ENCODE measurements around the gene AUTS2. TPM values are rescaled to one million over a fixed set of nuclear protein-coding genes. Genes with fewer than 3 reads are reported as not detected.
A peak's percentile ranks its signal among the peaks of the same experiment; 100 is the strongest.

The AUTS2 gene
- total and polyA plus RNA-seq, 11 donors, result 3.4 to 14.0 (median 7.3) TPM

DNA sequence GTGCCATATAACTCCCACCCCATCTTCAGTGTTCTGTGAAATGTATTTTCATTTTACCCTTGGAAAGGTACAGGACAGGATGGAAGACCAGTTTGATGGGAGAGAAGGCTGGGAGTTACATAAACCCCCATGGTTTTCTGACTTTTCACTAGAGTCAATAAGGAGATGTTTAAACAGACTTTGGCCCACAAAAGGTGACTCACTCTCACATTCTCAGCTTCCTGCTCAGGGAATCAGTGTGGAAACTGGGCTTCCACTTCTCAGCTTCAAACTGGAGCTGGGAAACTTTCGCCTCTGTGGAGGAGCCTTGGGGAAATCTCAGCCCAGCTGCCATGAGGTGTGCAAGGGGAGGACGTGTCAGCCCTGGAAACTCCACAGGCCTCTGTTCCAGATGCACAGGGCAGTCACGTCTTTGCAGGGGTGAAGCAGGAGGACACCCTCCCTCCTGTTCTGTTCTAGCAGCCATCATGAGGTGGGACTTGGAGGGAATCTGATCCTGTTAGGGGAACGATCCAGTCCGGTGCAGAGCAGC, 973.2 kb downstream of the AUTS2 start:
- Histone ChIP-seq H3K36me3 (no peaks in the 10 kb centered on the region), H3K27me3 (no peaks in the 10 kb centered on the region), H3K9me3 (no peaks in the 10 kb centered on the region), H3K4me1 (peaks cover 0 to 16% (median 6%) of the 10 kb centered on the region in 12 donors), H3K4me3 (no peak overlapping the region), H3K27ac (no peak overlapping the region)
- ATAC-seq (no peak), DNase-seq (no peak)
- 95 to 97% (median 95%) methylated on average over 5 of the region's 5 CpGs for WGBS, 4 donors
- intact Hi-C loops (cut with DNase I), result loop anchor here in 1 of 10 donors (10.0 kb wide), 1 partner anchor 83 kb away; no protein-coding TSS in a partner anchor
- TF ChIP-seq POLR2A (IDR thresholded peaks at IDR 0.05), result no peak
- TF ChIP-seq, protein P1, sequence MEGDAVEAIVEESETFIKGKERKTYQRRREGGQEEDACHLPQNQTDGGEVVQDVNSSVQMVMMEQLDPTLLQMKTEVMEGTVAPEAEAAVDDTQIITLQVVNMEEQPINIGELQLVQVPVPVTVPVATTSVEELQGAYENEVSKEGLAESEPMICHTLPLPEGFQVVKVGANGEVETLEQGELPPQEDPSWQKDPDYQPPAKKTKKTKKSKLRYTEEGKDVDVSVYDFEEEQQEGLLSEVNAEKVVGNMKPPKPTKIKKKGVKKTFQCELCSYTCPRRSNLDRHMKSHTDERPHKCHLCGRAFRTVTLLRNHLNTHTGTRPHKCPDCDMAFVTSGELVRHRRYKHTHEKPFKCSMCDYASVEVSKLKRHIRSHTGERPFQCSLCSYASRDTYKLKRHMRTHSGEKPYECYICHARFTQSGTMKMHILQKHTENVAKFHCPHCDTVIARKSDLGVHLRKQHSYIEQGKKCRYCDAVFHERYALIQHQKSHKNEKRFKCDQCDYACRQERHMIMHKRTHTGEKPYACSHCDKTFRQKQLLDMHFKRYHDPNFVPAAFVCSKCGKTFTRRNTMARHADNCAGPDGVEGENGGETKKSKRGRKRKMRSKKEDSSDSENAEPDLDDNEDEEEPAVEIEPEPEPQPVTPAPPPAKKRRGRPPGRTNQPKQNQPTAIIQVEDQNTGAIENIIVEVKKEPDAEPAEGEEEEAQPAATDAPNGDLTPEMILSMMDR (IDR thresholded peaks at IDR 0.05), result no peak

DNA sequence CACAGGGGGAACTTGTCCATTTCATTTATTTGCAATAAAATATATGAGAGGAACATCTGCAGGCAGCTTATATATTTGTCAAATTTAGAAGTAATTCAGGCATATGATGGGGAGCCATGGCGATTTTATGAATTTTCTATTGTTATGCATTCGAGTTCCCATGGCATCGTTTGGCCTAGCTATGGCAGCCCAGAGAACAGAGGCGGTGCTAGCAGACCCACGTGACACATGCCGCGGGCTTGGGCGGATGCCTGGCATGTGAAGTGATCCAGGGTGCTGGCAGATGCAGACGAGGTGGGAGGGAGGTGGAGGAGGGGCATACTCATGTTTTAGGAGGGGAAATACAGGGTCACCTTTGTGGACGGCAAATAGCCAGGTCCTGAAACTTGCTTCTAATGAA, 973.7 kb downstream of the AUTS2 start:
- intact Hi-C loops (cut with DNase I), result loop anchor here in 1 of 10 donors (10.0 kb wide), 1 partner anchor 83 kb away; no protein-coding TSS in a partner anchor
- Histone ChIP-seq H3K27ac (no peak overlapping the region), H3K36me3 (no peaks in the 10 kb centered on the region), H3K4me1 (peaks cover 0 to 16% (median 6%) of the 10 kb centered on the region in 12 donors), H3K4me3 (no peak overlapping the region), H3K27me3 (no peaks in the 10 kb centered on the region), H3K9me3 (no peaks in the 10 kb centered on the region)
- no peak for TF ChIP-seq POLR2A (IDR thresholded peaks at IDR 0.05)
- TF ChIP-seq, protein P1 (IDR thresholded peaks at IDR 0.05), result no peak
- ATAC-seq, result peak; percentile 52 to 69 (median 60)
- 71 to 79% (median 74%) methylated on average over 10 of the region's 10 CpGs for WGBS, 4 donors
- peak; percentile 26 to 67 (median 48) for DNase-seq

DNA sequence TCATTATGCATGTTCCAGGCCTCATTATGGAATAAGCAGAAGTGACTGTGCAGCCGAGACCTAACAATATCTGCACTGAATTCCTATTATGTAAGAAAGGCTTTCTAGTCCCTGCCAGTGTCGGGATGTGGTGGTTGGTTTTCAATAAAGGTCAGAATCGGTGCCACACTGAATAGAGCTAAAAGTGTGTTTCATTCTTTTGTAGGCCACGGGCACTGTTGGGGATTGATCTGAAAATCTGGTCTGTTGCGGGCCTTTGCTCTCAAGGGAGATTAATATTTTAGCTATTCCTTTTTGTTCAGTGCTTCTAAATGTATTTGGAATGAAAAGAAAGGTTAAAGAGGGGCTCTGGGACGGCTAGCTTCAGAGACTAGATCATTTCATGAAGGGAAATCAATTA, 974.3 kb downstream of the AUTS2 start:
- H3K27me3 ChIP-seq, result no peaks in the 10 kb centered on the region
- DNase-seq (no peak), ATAC-seq (no peak)
- intact Hi-C loops (cut with DNase I), result loop anchor here in 1 of 10 donors (10.0 kb wide), 1 partner anchor 82 kb away; no protein-coding TSS in a partner anchor
- no peaks in the 10 kb centered on the region for H3K36me3 ChIP-seq
- no peak overlapping the region for H3K27ac ChIP-seq
- H3K4me1 ChIP-seq, result peaks cover 0 to 16% (median 6%) of the 10 kb centered on the region in 12 donors
- H3K9me3 ChIP-seq, result no peaks in the 10 kb centered on the region
- TF ChIP-seq, protein P1 (IDR thresholded peaks at IDR 0.05), result no peak
- TF ChIP-seq POLR2A (IDR thresholded peaks at IDR 0.05), result no peak
- WGBS, 4 donors, result 90 to 95% (median 94%) methylated on average over 6 of the region's 6 CpGs
- H3K4me3 ChIP-seq, result no peak overlapping the region

DNA sequence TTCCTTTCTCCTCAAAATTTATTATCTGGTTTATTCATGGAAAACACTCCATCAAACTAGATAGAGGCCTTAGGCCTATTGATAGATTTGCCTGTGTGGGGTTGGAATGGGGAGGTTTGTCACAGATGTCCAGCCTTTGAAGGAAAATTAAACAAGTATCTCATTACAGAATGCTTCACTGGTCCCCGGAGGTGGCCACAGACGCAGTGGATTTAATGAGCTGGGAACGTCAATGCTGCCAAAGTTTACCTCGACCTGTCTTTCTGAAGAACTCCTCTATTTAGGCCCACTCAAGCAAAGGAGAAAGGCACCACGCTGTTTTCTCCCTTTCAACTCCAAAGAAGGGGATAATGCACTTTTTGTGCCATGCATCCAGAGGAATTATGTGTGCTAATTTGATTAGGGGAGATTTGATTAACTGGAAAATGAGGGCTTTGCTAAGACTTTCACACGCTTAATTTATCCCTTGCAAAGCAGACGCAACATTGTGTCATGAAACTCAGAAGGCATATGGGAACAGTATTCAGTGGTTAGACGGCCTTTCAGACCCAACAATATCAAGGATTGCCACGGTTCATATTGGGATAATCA, 974.9 kb downstream of the AUTS2 start:
- 93 to 96% (median 94%) methylated on average over 9 of the region's 9 CpGs for WGBS, 4 donors
- no peak overlapping the region for H3K27ac ChIP-seq
- intact Hi-C loops (cut with DNase I), result loop anchor here in 1 of 10 donors (10.0 kb wide), 1 partner anchor 82 kb away; no protein-coding TSS in a partner anchor
- H3K36me3 ChIP-seq, result no peaks in the 10 kb centered on the region
- no peak overlapping the region for H3K4me3 ChIP-seq
- H3K9me3 ChIP-seq, result no peaks in the 10 kb centered on the region
- TF ChIP-seq, protein P1 (IDR thresholded peaks at IDR 0.05), result no peak
- no peak for TF ChIP-seq POLR2A (IDR thresholded peaks at IDR 0.05)
- no peaks in the 10 kb centered on the region for H3K27me3 ChIP-seq
- ATAC-seq, result no peak
- DNase-seq, result no peak
- H3K4me1 ChIP-seq, result peaks cover 0 to 16% (median 6%) of the 10 kb centered on the region in 12 donors
